ENCODE measurements around the gene DDX41. TPM values are rescaled to one million over a fixed set of nuclear protein-coding genes. Genes with fewer than 3 reads are reported as not detected.

DDX41 gene
- total RNA-seq, 3 donors from 2014 or later (not counting 1 experiment from before 2014, with no cell fraction given) = 66.6 to 106 (median 78.3) TPM

- no peaks in the 10 kb centered on the region for H3K27me3 Mint-ChIP-seq (ENCODE audit: low read depth in 2 of 2)
- H3K4me3 ChIP-seq (ENCODE audit: low read length) = no peak overlapping the region
- 88% methylated on average over 37 of the region's 43 CpGs for WGBS (ENCODE audit: insufficient coverage)
- no peaks in the 10 kb centered on the region for H3K9me3 ChIP-seq (ENCODE audit: control insufficient read depth, insufficient read depth, low read length)
- intact Hi-C loops (cut with micrococcal nuclease) = loop anchor here (10.0 kb wide), 1 partner anchor 377 kb away; no protein-coding TSS in a partner anchor
- H3K9me3 Mint-ChIP-seq = no peaks in the 10 kb centered on the region
- H3K4me1 Mint-ChIP-seq = peaks cover 0 to 32% of the 10 kb centered on the region in 2 donors
- H3K27me3 ChIP-seq (ENCODE audit: control insufficient read depth, insufficient read depth, low read length) = no peaks in the 10 kb centered on the region
- peaks cover 37% of the 10 kb centered on the region for H3K4me1 ChIP-seq (ENCODE audit: control insufficient read depth, insufficient read depth, low read length)
- H3K27ac ChIP-seq (ENCODE audit: low read length) = no peak overlapping the region
- DNase-seq = peak in 1 of 2 donors; percentile 42
- TF ChIP-seq CTCF (IDR thresholded peaks at IDR 0.05) = no peak
- peak in 1 of 3 donors; percentile 17 for ATAC-seq
- no peaks in the 10 kb centered on the region for H3K36me3 ChIP-seq (ENCODE audit: control insufficient read depth, insufficient read depth, low read length)
- no peak overlapping the region for H3K4me3 Mint-ChIP-seq
- H3K27ac Mint-ChIP-seq = peak overlapping the region in 1 of 2 donors; percentile 45
- H3K36me3 Mint-ChIP-seq = no peaks in the 10 kb centered on the region
Observed at GRCh38 chr5:177491429-177491945, 25.3 kb downstream of the DDX41 start.

GRCh38 chr5:177490992-177491391 lies 25.8 kb downstream of the DDX41 start:
- peaks cover 0 to 28% of the 10 kb centered on the region in 2 donors for H3K4me1 Mint-ChIP-seq
- H3K27ac Mint-ChIP-seq = peak overlapping the region in 1 of 2 donors; percentile 45
- H3K4me3 Mint-ChIP-seq = no peak overlapping the region
- Histone ChIP-seq H3K36me3 (ENCODE audit: control insufficient read depth, insufficient read depth, low read length) (no peaks in the 10 kb centered on the region), H3K27me3 (ENCODE audit: control insufficient read depth, insufficient read depth, low read length) (no peaks in the 10 kb centered on the region), H3K9me3 (ENCODE audit: control insufficient read depth, insufficient read depth, low read length) (no peaks in the 10 kb centered on the region), H3K27ac (ENCODE audit: low read length) (no peak overlapping the region), H3K4me3 (ENCODE audit: low read length) (no peak overlapping the region), H3K4me1 (ENCODE audit: control insufficient read depth, insufficient read depth, low read length) (peaks cover 33% of the 10 kb centered on the region)
- H3K36me3 Mint-ChIP-seq = no peaks in the 10 kb centered on the region
- H3K9me3 Mint-ChIP-seq = no peaks in the 10 kb centered on the region
- no peak for TF ChIP-seq CTCF (IDR thresholded peaks at IDR 0.05)
- WGBS (ENCODE audit: insufficient coverage) = 97% methylated on average over 16 of the region's 16 CpGs
- intact Hi-C loops (cut with micrococcal nuclease) = loop anchor here (10.0 kb wide), 1 partner anchor 376 kb away; no protein-coding TSS in a partner anchor
- DNase-seq (no peak), ATAC-seq (no peak)
- H3K27me3 Mint-ChIP-seq (ENCODE audit: low read depth in 2 of 2) = no peaks in the 10 kb centered on the region

GRCh38 chr5:177490311-177490991 lies 26.3 kb downstream of the DDX41 start:
- H3K27me3 Mint-ChIP-seq (ENCODE audit: low read depth in 2 of 2) = no peaks in the 10 kb centered on the region
- peak overlapping the region in 1 of 2 donors; percentile 45 for H3K27ac Mint-ChIP-seq
- H3K4me3 ChIP-seq (ENCODE audit: low read length) = no peak overlapping the region
- H3K27me3 ChIP-seq (ENCODE audit: control insufficient read depth, insufficient read depth, low read length) = no peaks in the 10 kb centered on the region
- H3K36me3 ChIP-seq (ENCODE audit: control insufficient read depth, insufficient read depth, low read length) = no peaks in the 10 kb centered on the region
- no peaks in the 10 kb centered on the region for H3K9me3 ChIP-seq (ENCODE audit: control insufficient read depth, insufficient read depth, low read length)
- peaks cover 0 to 28% of the 10 kb centered on the region in 2 donors for H3K4me1 Mint-ChIP-seq
- no peaks in the 10 kb centered on the region for H3K9me3 Mint-ChIP-seq
- WGBS (ENCODE audit: insufficient coverage) = 93% methylated on average over 15 of the region's 15 CpGs
- H3K4me1 ChIP-seq (ENCODE audit: control insufficient read depth, insufficient read depth, low read length) = peaks cover 27% of the 10 kb centered on the region
- no peak for DNase-seq
- no peak for ATAC-seq
- no peak overlapping the region for H3K27ac ChIP-seq (ENCODE audit: low read length)
- H3K4me3 Mint-ChIP-seq = no peak overlapping the region
- intact Hi-C loops (cut with micrococcal nuclease) = loop anchor here (10.0 kb wide), 1 partner anchor 376 kb away; no protein-coding TSS in a partner anchor
- TF ChIP-seq CTCF (IDR thresholded peaks at IDR 0.05) = no peak
- no peaks in the 10 kb centered on the region for H3K36me3 Mint-ChIP-seq
